Uterus (tissue), 4 donors: ENCODE data around the gene SLAIN2. TPM values are rescaled to one million over a fixed set of nuclear protein-coding genes. Genes with fewer than 3 reads are reported as not detected.

Source experiments
- DNase-seq, 2 donors: peaks; one replicate each; pipeline ENCODE4 v3.0.0-alpha.2; 2019 to 2020
- H3K27ac ChIP-seq, 2 donors: fragments of 200-600 bp; sonication (generic); 1 replicate in 1 of 2; 2 replicates in 1 of 2; pipeline ENCODE4 v1.5.1; 2016 to 2018
- H3K27me3 ChIP-seq, 2 donors: fragments of 200-600 bp; sonication (generic); one replicate each; pipeline ENCODE4 v1.5.1; 2018 to 2019; ENCODE audit warnings: control low read depth in 1 of 2
- H3K36me3 ChIP-seq, 2 donors: fragments of 200-600 bp; sonication (generic); one replicate each; pipeline ENCODE4 v1.5.1; 2019; ENCODE audit warnings: control low read depth in 1 of 2
- H3K4me1 ChIP-seq, 2 donors: fragments of 200-600 bp; sonication (generic); one replicate each; pipeline ENCODE4 v1.5.1; 2018 to 2019; ENCODE audit warnings: control low read depth in 1 of 2
- H3K4me3 ChIP-seq, 2 donors: fragments of 200-600 bp; sonication (generic); 1 replicate in 1 of 2; 2 replicates in 1 of 2; pipeline ENCODE4 v1.5.1; 2018 to 2019; ENCODE audit warnings: mild to moderate bottlenecking in 1 of 2
- H3K9me3 ChIP-seq, 2 donors: fragments of 200-600 bp; sonication (generic); one replicate each; pipeline ENCODE4 v1.5.1; 2019; ENCODE audit warnings: control low read depth in 1 of 2
- CTCF ChIP-seq, 4 experiments: fragments of 200-600 bp in 2 of 4; fragments of 450-650 bp in 2 of 4; sonication (generic) in 2 of 4; IDR thresholded peaks; one replicate each; pipeline ENCODE4 v1.5.1; 2016 to 2019; ENCODE audit warnings: antibody characterized with exemption in 4 of 4, mild to moderate bottlenecking in 2 of 4, moderate library complexity in 1 of 4
- POLR2A ChIP-seq, 2 donors: fragments of 450-650 bp; IDR thresholded peaks; one replicate each; pipeline ENCODE4 v1.6.1; 2016; ENCODE audit warnings: antibody characterized with exemption in 2 of 2, mild to moderate bottlenecking in 1 of 2, moderate library complexity in 1 of 2
- intact Hi-C: fragments of 100-400 bp; cut with DNase I; formaldehyde crosslinking; loops from one replicate; pipeline ENCODE4 v1.15.1; 2023; ENCODE audit warnings: low total_unique reads
- total RNA-seq, 4 donors: library from RNA; depleted of rRNA in 3 of 4; stranded (reverse); fragments of >200 nt in 3 of 4; gene quantifications; one replicate each; pipeline versions ENCODE4 v1.1.0 to v1.2.4, GENCODE V29; 2014 to 2023
- donor health status: DM: yes; HTN: yes; CAD: no.

SLAIN2 gene
- total RNA-seq, 4 donors from 2014 or later: 20.0 to 120 (median 62.0) TPM

GRCh38 chr4:48329976-48330375 is 11.4 kb upstream of the SLAIN2 start:
- DNase-seq: no peak
- no peaks in the 10 kb centered on the region for H3K9me3 ChIP-seq
- no peaks in the 10 kb centered on the region for H3K4me1 ChIP-seq
- TF ChIP-seq CTCF (IDR thresholded peaks at IDR 0.05) (no peak), POLR2A (IDR thresholded peaks at IDR 0.05) (no peak)
- H3K36me3 ChIP-seq: no peaks in the 10 kb centered on the region
- no peaks in the 10 kb centered on the region for H3K27me3 ChIP-seq
- no peak overlapping the region for H3K4me3 ChIP-seq
- H3K27ac ChIP-seq: no peak overlapping the region
- intact Hi-C loops: no loop called here

- H3K4me3 ChIP-seq: no peak overlapping the region
- no peaks in the 10 kb centered on the region for H3K4me1 ChIP-seq
- no peak overlapping the region for H3K27ac ChIP-seq
- H3K36me3 ChIP-seq: no peaks in the 10 kb centered on the region
- no peaks in the 10 kb centered on the region for H3K27me3 ChIP-seq
- no peak for TF ChIP-seq POLR2A (IDR thresholded peaks at IDR 0.05)
- TF ChIP-seq CTCF (IDR thresholded peaks at IDR 0.05): no peak
- DNase-seq: no peak
- intact Hi-C loops: no loop called here
- no peaks in the 10 kb centered on the region for H3K9me3 ChIP-seq
Measured at GRCh38 chr4:48331577-48332330, 9.6 kb upstream of the SLAIN2 start.

- Histone ChIP-seq H3K4me1 (no peaks in the 10 kb centered on the region), H3K27ac (no peak overlapping the region), H3K36me3 (no peaks in the 10 kb centered on the region), H3K9me3 (no peaks in the 10 kb centered on the region), H3K27me3 (no peaks in the 10 kb centered on the region), H3K4me3 (no peak overlapping the region)
- no peak for DNase-seq
- TF ChIP-seq CTCF (IDR thresholded peaks at IDR 0.05) (no peak), POLR2A (IDR thresholded peaks at IDR 0.05) (no peak)
- intact Hi-C loops: no loop called here
Measured at GRCh38 chr4:48332661-48333060, 8.7 kb upstream of the SLAIN2 start.

GRCh38 chr4:48333587-48333986 is 7.7 kb upstream of the SLAIN2 start:
- H3K9me3 ChIP-seq: no peaks in the 10 kb centered on the region
- H3K4me1 ChIP-seq: no peaks in the 10 kb centered on the region
- TF ChIP-seq CTCF (IDR thresholded peaks at IDR 0.05) (no peak), POLR2A (IDR thresholded peaks at IDR 0.05) (no peak)
- H3K27me3 ChIP-seq: no peaks in the 10 kb centered on the region
- H3K36me3 ChIP-seq: no peaks in the 10 kb centered on the region
- H3K4me3 ChIP-seq: no peak overlapping the region
- H3K27ac ChIP-seq: no peak overlapping the region
- intact Hi-C loops: no loop called here
- no peak for DNase-seq

GRCh38 chr4:48334236-48334635 is 7.1 kb upstream of the SLAIN2 start:
- DNase-seq: no peak
- no peaks in the 10 kb centered on the region for H3K27me3 ChIP-seq
- H3K36me3 ChIP-seq: no peaks in the 10 kb centered on the region
- intact Hi-C loops: no loop called here
- no peaks in the 10 kb centered on the region for H3K4me1 ChIP-seq
- no peak overlapping the region for H3K4me3 ChIP-seq
- TF ChIP-seq CTCF (IDR thresholded peaks at IDR 0.05) (no peak), POLR2A (IDR thresholded peaks at IDR 0.05) (no peak)
- no peaks in the 10 kb centered on the region for H3K9me3 ChIP-seq
- H3K27ac ChIP-seq: no peak overlapping the region
